ENCODE measurements around the gene COX14. TPM values are rescaled to one million over a fixed set of nuclear protein-coding genes. Genes with fewer than 3 reads are reported as not detected.

The COX14 gene
- total RNA-seq, 3 donors from 2014 or later = 72.2 to 89.8 (median 74.9) TPM

DNA sequence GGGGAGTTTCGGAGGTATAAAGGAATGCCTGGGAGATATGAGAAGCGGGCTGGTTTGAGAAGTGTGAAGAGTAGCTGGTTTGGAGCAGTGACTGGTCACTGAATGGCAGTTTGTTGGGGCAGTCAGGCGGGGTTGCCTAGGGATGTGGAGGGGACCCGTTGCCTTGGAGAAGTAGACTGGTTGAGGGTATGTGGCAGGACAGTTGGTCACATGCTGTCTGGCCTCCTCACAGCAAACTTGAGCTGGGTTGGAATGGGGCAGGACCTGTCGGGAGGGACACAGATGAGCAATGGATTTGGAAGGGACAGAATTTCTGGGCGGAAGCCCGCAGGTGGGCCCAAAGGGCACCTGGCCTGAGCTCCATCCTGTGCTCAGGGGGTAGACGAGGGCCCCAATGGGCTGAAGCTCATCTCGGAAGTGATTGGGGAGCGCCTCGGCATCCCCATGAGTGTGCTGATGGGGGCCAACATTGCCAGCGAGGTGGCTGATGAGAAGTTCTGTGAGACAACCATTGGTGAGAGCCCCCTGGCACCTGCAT, 6.1 kb upstream of the COX14 start:
- intact Hi-C loops (cut with DNase I, micrococcal nuclease) = no loop called here
- TF ChIP-seq, protein P1, sequence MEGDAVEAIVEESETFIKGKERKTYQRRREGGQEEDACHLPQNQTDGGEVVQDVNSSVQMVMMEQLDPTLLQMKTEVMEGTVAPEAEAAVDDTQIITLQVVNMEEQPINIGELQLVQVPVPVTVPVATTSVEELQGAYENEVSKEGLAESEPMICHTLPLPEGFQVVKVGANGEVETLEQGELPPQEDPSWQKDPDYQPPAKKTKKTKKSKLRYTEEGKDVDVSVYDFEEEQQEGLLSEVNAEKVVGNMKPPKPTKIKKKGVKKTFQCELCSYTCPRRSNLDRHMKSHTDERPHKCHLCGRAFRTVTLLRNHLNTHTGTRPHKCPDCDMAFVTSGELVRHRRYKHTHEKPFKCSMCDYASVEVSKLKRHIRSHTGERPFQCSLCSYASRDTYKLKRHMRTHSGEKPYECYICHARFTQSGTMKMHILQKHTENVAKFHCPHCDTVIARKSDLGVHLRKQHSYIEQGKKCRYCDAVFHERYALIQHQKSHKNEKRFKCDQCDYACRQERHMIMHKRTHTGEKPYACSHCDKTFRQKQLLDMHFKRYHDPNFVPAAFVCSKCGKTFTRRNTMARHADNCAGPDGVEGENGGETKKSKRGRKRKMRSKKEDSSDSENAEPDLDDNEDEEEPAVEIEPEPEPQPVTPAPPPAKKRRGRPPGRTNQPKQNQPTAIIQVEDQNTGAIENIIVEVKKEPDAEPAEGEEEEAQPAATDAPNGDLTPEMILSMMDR (IDR thresholded peaks at IDR 0.05) = no peak
- H3K36me3 ChIP-seq (ENCODE audit: low read depth) = no peaks in the 10 kb centered on the region
- no peak for ATAC-seq
- H3K4me1 ChIP-seq (ENCODE audit: low read depth) = peaks cover 34% of the 10 kb centered on the region
- no peak overlapping the region for H3K4me3 ChIP-seq
- no peak for DNase-seq
- H3K9me3 ChIP-seq = no peaks in the 10 kb centered on the region

DNA sequence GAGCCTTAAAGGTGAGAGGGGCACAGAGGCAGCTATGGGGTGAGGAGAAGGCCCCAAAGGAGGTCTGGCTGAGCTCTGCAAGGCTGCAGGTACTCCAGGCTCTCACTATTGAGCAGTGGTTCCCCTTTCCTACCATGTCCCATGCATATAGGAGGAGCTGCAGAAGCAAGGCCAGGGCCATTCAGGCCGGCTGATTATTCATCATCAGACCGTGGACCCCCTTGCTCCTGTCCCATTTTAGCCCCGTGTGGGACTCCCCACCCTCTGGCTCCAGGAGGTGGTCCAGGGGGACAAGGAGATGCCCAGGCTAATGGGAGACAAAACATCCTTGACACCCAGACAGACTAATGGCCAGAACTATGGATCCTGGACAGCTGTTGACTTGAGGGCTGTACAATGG, 5.1 kb upstream of the COX14 start:
- Histone ChIP-seq H3K4me3 (no peak overlapping the region), H3K4me1 (ENCODE audit: low read depth) (peaks cover 42% of the 10 kb centered on the region), H3K36me3 (ENCODE audit: low read depth) (peaks cover 4% of the 10 kb centered on the region), H3K9me3 (no peaks in the 10 kb centered on the region)
- TF ChIP-seq, protein P1 (IDR thresholded peaks at IDR 0.05) = no peak
- intact Hi-C loops (cut with DNase I, micrococcal nuclease) = no loop called here
- no peak for DNase-seq
- ATAC-seq = no peak

DNA sequence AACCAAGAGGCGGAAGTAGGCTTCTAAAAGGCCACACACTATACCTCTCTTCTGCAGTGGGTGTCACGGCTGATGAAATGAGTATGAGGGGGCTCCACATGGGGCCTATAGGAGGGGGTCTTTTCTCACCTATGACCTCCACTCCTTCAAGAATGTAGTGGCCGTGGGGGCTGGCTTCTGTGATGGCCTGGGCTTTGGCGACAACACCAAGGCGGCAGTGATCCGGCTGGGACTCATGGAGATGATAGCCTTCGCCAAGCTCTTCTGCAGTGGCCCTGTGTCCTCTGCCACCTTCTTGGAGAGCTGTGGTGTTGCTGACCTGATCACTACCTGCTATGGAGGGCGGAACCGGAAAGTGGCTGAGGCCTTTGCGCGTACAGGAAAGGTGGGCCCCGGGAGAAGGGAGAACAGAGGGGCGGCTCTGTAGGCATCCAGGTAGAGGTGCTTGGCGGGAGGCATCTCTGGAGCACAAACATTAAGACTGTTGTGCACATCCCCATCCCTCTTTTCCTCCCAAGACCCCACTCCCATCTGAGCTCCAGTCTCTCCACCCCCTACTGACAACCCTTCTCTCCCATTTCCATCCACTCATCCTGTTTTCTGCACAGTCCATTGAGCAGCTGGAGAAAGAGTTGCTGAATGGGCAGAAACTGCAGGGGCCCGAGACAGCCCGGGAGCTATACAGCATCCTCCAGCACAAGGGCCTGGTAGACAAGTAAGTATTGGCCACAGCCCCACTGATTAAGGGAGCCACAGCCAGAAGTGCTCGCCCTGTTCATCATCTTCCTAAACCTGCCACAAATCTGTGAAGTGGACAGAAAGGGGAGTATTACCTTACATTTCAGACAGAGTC, 4.4 kb upstream of the COX14 start:
- no peak for DNase-seq
- TF ChIP-seq, protein P1 (IDR thresholded peaks at IDR 0.05) = no peak
- H3K4me1 ChIP-seq (ENCODE audit: low read depth) = peaks cover 42% of the 10 kb centered on the region

DNA sequence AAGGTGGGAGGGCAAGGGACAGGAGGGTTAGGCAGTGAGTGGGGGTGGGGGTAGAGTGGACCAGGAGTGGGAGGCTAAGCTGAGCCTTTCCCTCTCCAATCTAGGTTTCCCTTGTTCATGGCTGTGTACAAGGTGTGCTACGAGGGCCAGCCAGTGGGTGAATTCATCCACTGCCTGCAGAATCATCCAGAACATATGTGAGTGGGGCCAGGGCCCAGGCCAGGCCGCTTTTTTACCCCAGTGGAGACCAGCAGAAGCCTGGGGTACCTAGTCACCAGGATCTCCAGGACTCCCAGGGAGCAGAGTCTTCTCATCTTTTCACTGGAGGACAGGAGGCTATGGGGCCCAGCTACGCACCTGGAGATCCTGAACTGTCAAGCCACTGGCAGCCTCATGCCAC, 2.7 kb upstream of the COX14 start:
- intact Hi-C loops (cut with DNase I, micrococcal nuclease) = no loop called here
- no peak for ATAC-seq
- Histone ChIP-seq H3K4me1 (ENCODE audit: low read depth) (peaks cover 49% of the 10 kb centered on the region), H3K36me3 (ENCODE audit: low read depth) (peaks cover 4% of the 10 kb centered on the region), H3K9me3 (no peaks in the 10 kb centered on the region), H3K4me3 (no peak overlapping the region)
- no peak for DNase-seq
- TF ChIP-seq, protein P1 (IDR thresholded peaks at IDR 0.05) = no peak

More for the DNA sequence above, 4.4 kb upstream of the COX14 start:
- Histone ChIP-seq H3K9me3 (no peaks in the 10 kb centered on the region), H3K36me3 (ENCODE audit: low read depth) (peaks cover 4% of the 10 kb centered on the region), H3K4me3 (no peak overlapping the region)
- no peak for ATAC-seq
- intact Hi-C loops (cut with DNase I, micrococcal nuclease) = no loop called here

DNA sequence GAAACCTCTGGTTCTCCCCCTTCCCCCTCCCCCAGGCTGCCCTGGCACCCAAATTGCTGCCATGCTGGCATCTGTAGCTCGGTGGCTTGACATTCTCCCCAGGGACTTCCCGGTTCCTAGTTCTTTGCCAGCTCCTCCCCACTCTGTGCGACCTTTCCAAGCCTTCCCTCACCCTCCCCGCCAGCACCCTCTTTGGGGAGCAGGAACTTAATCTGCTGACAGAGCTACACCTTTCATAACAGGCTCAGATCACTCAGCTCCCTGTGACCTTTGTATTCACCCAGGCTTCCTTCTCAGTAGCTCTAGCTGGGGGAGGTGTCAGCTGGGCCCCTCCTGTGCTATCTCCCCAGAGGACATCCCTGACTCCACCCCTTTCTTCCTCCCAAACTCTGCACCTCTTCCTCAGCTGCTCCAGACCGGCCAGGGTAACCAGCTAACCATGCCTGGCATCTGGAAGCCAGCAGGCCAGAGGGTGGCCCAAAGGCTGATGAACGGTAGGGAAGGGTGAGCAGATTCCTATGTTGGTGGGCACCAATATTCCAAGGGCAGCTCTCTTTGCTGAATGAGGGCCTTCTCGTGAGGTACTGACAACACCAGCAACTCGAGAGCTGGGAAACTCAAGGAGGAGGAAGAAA, 1.8 kb upstream of the COX14 start:
- intact Hi-C loops (cut with DNase I, micrococcal nuclease) = no loop called here
- Histone ChIP-seq H3K36me3 (ENCODE audit: low read depth) (peaks cover 4% of the 10 kb centered on the region), H3K4me3 (no peak overlapping the region), H3K9me3 (no peaks in the 10 kb centered on the region), H3K4me1 (ENCODE audit: low read depth) (peaks cover 50% of the 10 kb centered on the region)
- peak; percentile 77 to 82 (median 81) for DNase-seq
- TF ChIP-seq, protein P1 (IDR thresholded peaks at IDR 0.05) = no peak
- peak; percentile 53 for ATAC-seq
